ENCODE data around the gene GAP43. TPM values are rescaled to one million over a fixed set of nuclear protein-coding genes. Genes with fewer than 3 reads are reported as not detected.
A peak's percentile ranks its signal among the peaks of the same experiment; 100 is the strongest.

Gene GAP43
- total RNA-seq, 3 donors from 2014 or later = 0.16 TPM; not detected in 2

DNA sequence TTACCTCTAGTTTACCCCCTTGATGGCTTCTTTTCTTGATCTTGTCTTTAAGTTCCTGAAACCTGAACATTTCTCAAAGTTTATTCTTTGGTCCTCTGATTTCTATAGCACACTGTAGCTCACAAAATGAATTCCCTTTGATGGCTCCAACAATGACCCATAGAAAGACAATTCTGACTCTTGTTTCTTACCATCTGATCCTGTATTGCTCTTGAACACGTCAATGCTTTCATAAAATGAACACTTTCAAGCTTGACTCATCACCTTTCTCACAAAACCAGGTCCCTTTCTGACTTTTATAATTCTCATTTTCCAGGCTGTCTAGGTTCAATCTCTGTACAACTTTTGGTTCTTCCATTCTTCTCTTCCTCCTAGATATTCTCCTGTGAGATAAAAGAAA is 5.7 kb upstream of the GAP43 start:
- DNase-seq (ENCODE audit: low spot score in 2 of 2) = no peak

DNA sequence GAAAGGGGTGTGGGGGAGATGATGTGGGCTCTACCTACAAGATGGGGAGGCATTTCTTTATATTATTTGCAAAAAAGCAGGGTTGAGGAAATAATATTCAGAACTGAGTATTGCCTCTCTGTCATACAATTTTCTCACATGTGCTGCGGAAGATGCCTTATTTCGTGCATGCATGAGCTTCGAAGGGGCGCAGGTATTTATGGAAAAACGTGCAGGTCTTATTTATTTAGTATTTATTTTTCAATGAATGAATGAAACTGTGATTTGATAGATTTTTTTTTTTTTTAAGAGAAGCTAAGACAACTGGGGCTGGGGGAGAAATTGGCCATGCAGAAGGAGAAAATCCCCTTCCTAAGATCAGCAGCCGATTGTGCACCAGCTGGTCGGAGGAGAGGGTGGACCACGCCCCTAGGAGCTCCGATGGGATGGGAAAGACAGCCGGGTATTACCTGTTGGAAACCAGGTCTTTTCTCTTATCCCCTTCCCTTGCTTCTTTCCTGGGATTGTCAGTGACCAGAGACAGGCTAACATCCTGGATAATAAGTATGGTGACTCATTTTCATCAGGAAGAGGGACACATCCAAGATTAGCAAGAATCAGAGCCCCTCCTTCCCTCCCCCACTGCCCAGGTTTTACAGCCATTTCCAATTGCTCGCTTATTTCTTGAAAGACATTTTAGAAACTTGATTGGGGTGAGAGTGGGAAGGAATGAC is 875 bp downstream of the GAP43 start:
- H3K27ac ChIP-seq = no peak overlapping the region
- TF ChIP-seq POLR2AphosphoS5 (IDR thresholded peaks at IDR 0.05) (no peak), POLR2A (IDR thresholded peaks at IDR 0.05) (no peak)
- TF ChIP-seq, protein P1, sequence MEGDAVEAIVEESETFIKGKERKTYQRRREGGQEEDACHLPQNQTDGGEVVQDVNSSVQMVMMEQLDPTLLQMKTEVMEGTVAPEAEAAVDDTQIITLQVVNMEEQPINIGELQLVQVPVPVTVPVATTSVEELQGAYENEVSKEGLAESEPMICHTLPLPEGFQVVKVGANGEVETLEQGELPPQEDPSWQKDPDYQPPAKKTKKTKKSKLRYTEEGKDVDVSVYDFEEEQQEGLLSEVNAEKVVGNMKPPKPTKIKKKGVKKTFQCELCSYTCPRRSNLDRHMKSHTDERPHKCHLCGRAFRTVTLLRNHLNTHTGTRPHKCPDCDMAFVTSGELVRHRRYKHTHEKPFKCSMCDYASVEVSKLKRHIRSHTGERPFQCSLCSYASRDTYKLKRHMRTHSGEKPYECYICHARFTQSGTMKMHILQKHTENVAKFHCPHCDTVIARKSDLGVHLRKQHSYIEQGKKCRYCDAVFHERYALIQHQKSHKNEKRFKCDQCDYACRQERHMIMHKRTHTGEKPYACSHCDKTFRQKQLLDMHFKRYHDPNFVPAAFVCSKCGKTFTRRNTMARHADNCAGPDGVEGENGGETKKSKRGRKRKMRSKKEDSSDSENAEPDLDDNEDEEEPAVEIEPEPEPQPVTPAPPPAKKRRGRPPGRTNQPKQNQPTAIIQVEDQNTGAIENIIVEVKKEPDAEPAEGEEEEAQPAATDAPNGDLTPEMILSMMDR (IDR thresholded peaks at IDR 0.05) = no peak
- H3K4me1 ChIP-seq = no peaks in the 10 kb centered on the region
- H3K9me3 ChIP-seq = no peaks in the 10 kb centered on the region
- H3K4me3 ChIP-seq = peak overlapping the region in 2 of 3 donors; percentile 27 to 55
- intact Hi-C loops (cut with DNase I; ENCODE audit: low total_unique reads) = no loop called here
- no peak for DNase-seq (ENCODE audit: low spot score in 2 of 2)
- H3K36me3 ChIP-seq = no peaks in the 10 kb centered on the region
- peaks cover 0 to 18% of the 10 kb centered on the region in 2 donors for H3K27me3 ChIP-seq

More for the DNA sequence above, 5.7 kb upstream of the GAP43 start:
- Histone ChIP-seq H3K4me3 (no peak overlapping the region), H3K27me3 (no peaks in the 10 kb centered on the region), H3K9me3 (no peaks in the 10 kb centered on the region), H3K36me3 (no peaks in the 10 kb centered on the region), H3K4me1 (no peaks in the 10 kb centered on the region), H3K27ac (no peak overlapping the region)
- TF ChIP-seq, protein P1 (IDR thresholded peaks at IDR 0.05) = no peak
- TF ChIP-seq POLR2AphosphoS5 (IDR thresholded peaks at IDR 0.05) (no peak), POLR2A (IDR thresholded peaks at IDR 0.05) (no peak)
- intact Hi-C loops (cut with DNase I; ENCODE audit: low total_unique reads) = no loop called here

DNA sequence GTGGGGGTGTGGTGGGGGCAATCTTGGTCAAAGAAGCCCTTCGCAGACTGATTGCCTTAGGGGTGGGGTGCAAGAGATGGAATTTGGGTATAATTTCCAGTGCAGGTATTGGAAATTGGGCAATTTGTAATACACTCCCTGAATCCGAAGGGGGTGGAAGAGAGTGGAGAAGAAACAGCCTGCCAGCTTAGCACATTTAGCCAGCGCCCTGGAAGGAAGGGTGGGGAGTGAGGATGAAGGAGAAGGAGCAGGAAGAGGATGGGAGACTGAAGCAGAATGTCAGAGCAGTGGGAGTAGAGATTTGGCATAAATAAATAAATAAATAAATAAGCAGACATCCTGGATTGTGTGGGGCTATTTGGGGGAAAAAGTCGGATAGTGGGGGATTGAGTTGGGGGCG is 1.6 kb downstream of the GAP43 start:
- intact Hi-C loops (cut with DNase I; ENCODE audit: low total_unique reads) = no loop called here
- DNase-seq (ENCODE audit: low spot score in 2 of 2) = no peak
- peaks cover 0 to 18% of the 10 kb centered on the region in 2 donors for H3K27me3 ChIP-seq
- no peaks in the 10 kb centered on the region for H3K36me3 ChIP-seq
- H3K4me3 ChIP-seq = no peak overlapping the region
- H3K4me1 ChIP-seq = no peaks in the 10 kb centered on the region
- no peak overlapping the region for H3K27ac ChIP-seq
- no peak for TF ChIP-seq POLR2A (IDR thresholded peaks at IDR 0.05)
- TF ChIP-seq, protein P1 (IDR thresholded peaks at IDR 0.05) = no peak
- TF ChIP-seq POLR2AphosphoS5 (IDR thresholded peaks at IDR 0.05) = no peak
- H3K9me3 ChIP-seq = no peaks in the 10 kb centered on the region

- peaks cover 0 to 18% of the 10 kb centered on the region in 2 donors for H3K27me3 ChIP-seq
- intact Hi-C loops (cut with DNase I; ENCODE audit: low total_unique reads) = no loop called here
- no peaks in the 10 kb centered on the region for H3K4me1 ChIP-seq
- no peaks in the 10 kb centered on the region for H3K36me3 ChIP-seq
- no peak overlapping the region for H3K4me3 ChIP-seq
- TF ChIP-seq, protein P1 (IDR thresholded peaks at IDR 0.05) = no peak
- TF ChIP-seq POLR2AphosphoS5 (IDR thresholded peaks at IDR 0.05) (no peak), POLR2A (IDR thresholded peaks at IDR 0.05) (no peak)
- H3K27ac ChIP-seq = no peak overlapping the region
- no peak for DNase-seq (ENCODE audit: low spot score in 2 of 2)
- H3K9me3 ChIP-seq = no peaks in the 10 kb centered on the region
Observed at GRCh38 chr3:115626006-115626409, 2.7 kb downstream of the GAP43 start.

- no peak overlapping the region for H3K4me3 ChIP-seq
- TF ChIP-seq POLR2A (IDR thresholded peaks at IDR 0.05) = no peak
- TF ChIP-seq, protein P1 (IDR thresholded peaks at IDR 0.05) = no peak
- no peak for TF ChIP-seq POLR2AphosphoS5 (IDR thresholded peaks at IDR 0.05)
- H3K27me3 ChIP-seq = peaks cover 0 to 18% of the 10 kb centered on the region in 2 donors
- H3K9me3 ChIP-seq = no peaks in the 10 kb centered on the region
- intact Hi-C loops (cut with DNase I; ENCODE audit: low total_unique reads) = no loop called here
- no peaks in the 10 kb centered on the region for H3K36me3 ChIP-seq
- no peaks in the 10 kb centered on the region for H3K4me1 ChIP-seq
- DNase-seq (ENCODE audit: low spot score in 2 of 2) = no peak
- no peak overlapping the region for H3K27ac ChIP-seq
Observed at GRCh38 chr3:115626721-115627120, 3.4 kb downstream of the GAP43 start.

All from breast epithelium (tissue), 4 donors.